ENCODE results near the gene DLX3. TPM values are rescaled to one million over a fixed set of nuclear protein-coding genes. Genes with fewer than 3 reads are reported as not detected.

The DLX3 gene
- polyA plus RNA-seq, 1 of the 3 experiments (the other 2 are of a cell fraction): not detected

GRCh38 chr17:49975531-49975930 lies 19.5 kb downstream of the DLX3 start:
- H4K20me1 ChIP-seq (ENCODE audit: insufficient read depth): no peaks in the 10 kb centered on the region; the same call in 1 of the 2 replicates
- peaks cover 0 to 5% of the 10 kb centered on the region in 2 experiments; a peak in 1 of 4 replicates for H3K4me1 ChIP-seq (ENCODE audit: control insufficient read depth in 1 of 2, insufficient read depth in 2 of 2, low read depth in 1 of 2, low read length in 1 of 2)
- 55% methylated on average over 7 of the region's 7 CpGs for WGBS (ENCODE audit: low lambda C conversion rate)
- H3K9me2 ChIP-seq: no peaks in the 10 kb centered on the region
- POLR2A ChIA-PET: no interaction called here
- no peak overlapping the region for H2AFZ ChIP-seq (ENCODE audit: low read depth)
- H3K79me2 ChIP-seq (ENCODE audit: insufficient read depth): no peaks in the 10 kb centered on the region
- TF ChIP-seq USF1 (IDR thresholded peaks at IDR 0.05; ENCODE audit: borderline replicate concordance, low read depth) (no peak), EP300 (IDR thresholded peaks at IDR 0.05; ENCODE audit: borderline replicate concordance in 1 of 2, low read depth in 1 of 2, low read length in 1 of 2) (no peak), ZBTB33 (IDR thresholded peaks at IDR 0.05; ENCODE audit: borderline replicate concordance, low read depth) (no peak), RCOR1 (IDR thresholded peaks at IDR 0.05; ENCODE audit: low read length) (no peak), JUND (IDR thresholded peaks at IDR 0.05) (no peak), EZH2phosphoT487 (IDR thresholded peaks at IDR 0.05; ENCODE audit: borderline replicate concordance, low read depth) (no peak), MXI1 (IDR thresholded peaks at IDR 0.05; ENCODE audit: low read depth, low read length) (no peak)
- H3K36me3 ChIP-seq (replicated peaks in 1 of 2; ENCODE audit: control insufficient read depth in 1 of 2, insufficient read depth in 2 of 2, low read length in 1 of 2): no peaks in the 10 kb centered on the region
- no peak overlapping the region for H3K4me2 ChIP-seq
- H3K9me3 ChIP-seq: no peaks in the 10 kb centered on the region
- H3K9ac ChIP-seq: no peak overlapping the region
- CTCF ChIA-PET: interaction anchor here (0.6 to 55.0 kb wide), 11 partner anchors 17 to 696 kb away, joined by 3 to 1225 read pairs (median 4); partner anchors contain the start of genes DLX3 and ITGA3
- no peak for DNase-seq
- no peak overlapping the region for H3K27ac ChIP-seq (ENCODE audit: low read depth in 2 of 2, low read length in 1 of 2)
- no peaks in the 10 kb centered on the region for H3F3A ChIP-seq (replicated peaks; ENCODE audit: insufficient read depth)
- H3K27me3 ChIP-seq (ENCODE audit: insufficient read depth): peaks cover 92% of the 10 kb centered on the region
- no peak overlapping the region for H3K4me3 ChIP-seq (ENCODE audit: low read depth in 2 of 2, low read length in 1 of 2)

GRCh38 chr17:49973271-49973615 lies 21.8 kb downstream of the DLX3 start:
- Histone ChIP-seq H3K9me2 (no peaks in the 10 kb centered on the region), H3K79me2 (ENCODE audit: insufficient read depth) (no peaks in the 10 kb centered on the region), H3K27me3 (ENCODE audit: insufficient read depth) (peaks cover 100% of the 10 kb centered on the region), H3K4me2 (no peak overlapping the region), H3K4me3 (ENCODE audit: low read depth in 2 of 2, low read length in 1 of 2) (no peak overlapping the region), H3K27ac (ENCODE audit: low read depth in 2 of 2, low read length in 1 of 2) (no peak overlapping the region), H3K9me3 (no peaks in the 10 kb centered on the region), H2AFZ (ENCODE audit: low read depth) (no peak overlapping the region), H4K20me1 (ENCODE audit: insufficient read depth) (no peaks in the 10 kb centered on the region; the same call in 1 of the 2 replicates), H3K36me3 (replicated peaks in 1 of 2; ENCODE audit: control insufficient read depth in 1 of 2, insufficient read depth in 2 of 2, low read length in 1 of 2) (no peaks in the 10 kb centered on the region), H3K4me1 (ENCODE audit: control insufficient read depth in 1 of 2, insufficient read depth in 2 of 2, low read depth in 1 of 2, low read length in 1 of 2) (peaks cover 0 to 13% of the 10 kb centered on the region in 2 experiments; a peak in 1 of 4 replicates), H3F3A (replicated peaks; ENCODE audit: insufficient read depth) (no peaks in the 10 kb centered on the region), H3K9ac (no peak overlapping the region)
- CTCF ChIA-PET: interaction anchor here (0.6 to 55.0 kb wide), 10 partner anchors 17 to 417 kb away, joined by 3 to 1225 read pairs (median 6); partner anchors contain the start of gene DLX3
- WGBS (ENCODE audit: low lambda C conversion rate): 10% methylated on average over 2 of the region's 2 CpGs
- TF ChIP-seq RAD21 (IDR thresholded peaks at IDR 0.05; ENCODE audit: low read length) (no peak), SMC3 (IDR thresholded peaks at IDR 0.05; ENCODE audit: low read depth, low read length) (no peak), SIN3A (IDR thresholded peaks at IDR 0.05; ENCODE audit: borderline replicate concordance, low read depth, low read length) (no peak), MEF2A (IDR thresholded peaks at IDR 0.05; ENCODE audit: borderline replicate concordance, low read depth) (no peak), RFX5 (IDR thresholded peaks at IDR 0.05; ENCODE audit: low read length) (no peak), IRF3 (IDR thresholded peaks at IDR 0.05; ENCODE audit: low read depth, low read length) (no peak), MAX (IDR thresholded peaks at IDR 0.05; ENCODE audit: low read depth) (no peak), ELF1 (IDR thresholded peaks at IDR 0.05) (no peak), TEAD4 (IDR thresholded peaks at IDR 0.05; ENCODE audit: borderline replicate concordance, insufficient read depth) (no peak), ZBTB33 (IDR thresholded peaks at IDR 0.05; ENCODE audit: borderline replicate concordance, low read depth) (no peak), NRF1 (IDR thresholded peaks at IDR 0.05; ENCODE audit: low read depth, low read length) (no peak)
- DNase-seq: no peak
- POLR2A ChIA-PET: no interaction called here
